Measurements from ENCODE around the gene BPIFA3. TPM values are rescaled to one million over a fixed set of nuclear protein-coding genes. Genes with fewer than 3 reads are reported as not detected.

Gene BPIFA3
- not detected for total RNA-seq

- DNase-seq (no peak), ATAC-seq (no peak)
- peaks cover 0 to 5% (median 4%) of the 10 kb centered on the region in 3 donors for H3K27me3 ChIP-seq
- no peak within 1 kb of the TSS for H3K4me3 ChIP-seq
- H3K4me1 ChIP-seq: no peaks in the 10 kb centered on the region
- intact Hi-C loops (cut with DNase I; ENCODE audit: low total_unique reads): no loop called here
- H3K36me3 ChIP-seq: no peaks in the 10 kb centered on the region
- H3K9me3 ChIP-seq: no peaks in the 10 kb centered on the region
- no peak for TF ChIP-seq CTCF (IDR thresholded peaks at IDR 0.05 in 4 of 5, conservative IDR thresholded peaks at IDR 0.05 in 1 of 5)
- no peak for TF ChIP-seq POLR2A (IDR thresholded peaks at IDR 0.05)
- H3K27ac ChIP-seq: no peak within 1 kb of the TSS
- in situ Hi-C loops (cut with MboI; ENCODE audit: low sequenced_read_pairs in 4 of 4): loop anchor here in 1 of 4 donors (25.0 kb wide), 1 partner anchor 95 kb away; no protein-coding TSS in a partner anchor
These were observed at the start of gene BPIFA3 for GRCh38 chr20:33217052-33217451. Gene BPIFA3, plus strand, starts transcription at chr20:33217352. Its CDS starts 185 bp downstream, at chr20:33217537.

- intact Hi-C loops (cut with DNase I; ENCODE audit: low total_unique reads) (no loop called here), in situ Hi-C loops (cut with MboI; ENCODE audit: low sequenced_read_pairs in 4 of 4) (loop anchor here in 1 of 4 donors (10.0 kb wide), 1 partner anchor 57 kb away; no protein-coding TSS in a partner anchor)
- H3K27ac ChIP-seq: no peak within 1 kb of the TSS
- peaks cover 0 to 8% (median 0%) of the 10 kb centered on the region in 3 donors for H3K9me3 ChIP-seq
- peaks cover 0 to 2% (median 0%) of the 10 kb centered on the region in 3 donors for H3K27me3 ChIP-seq
- H3K4me3 ChIP-seq: no peak within 1 kb of the TSS
- DNase-seq: no peak
- TF ChIP-seq POLR2A (IDR thresholded peaks at IDR 0.05) (no peak), CTCF (IDR thresholded peaks at IDR 0.05 in 4 of 5, conservative IDR thresholded peaks at IDR 0.05 in 1 of 5) (no peak)
- no peaks in the 10 kb centered on the region for H3K36me3 ChIP-seq
- no peaks in the 10 kb centered on the region for H3K4me1 ChIP-seq
- no peak for ATAC-seq
These were observed 49.3 kb upstream of the BPIFA3 start, which contains the start of gene BPIFA2 for GRCh38 chr20:33167859-33168258. Gene BPIFA2, plus strand, starts transcription at chr20:33168159. Its CDS starts 987 bp downstream, at chr20:33169146.

GRCh38 chr20:33169176-33169794 is 47.9 kb upstream of the BPIFA3 start:
- in situ Hi-C loops (cut with MboI; ENCODE audit: low sequenced_read_pairs in 4 of 4): loop anchor here in 1 of 4 donors (10.0 kb wide), 1 partner anchor 56 kb away; no protein-coding TSS in a partner anchor
- intact Hi-C loops (cut with DNase I; ENCODE audit: low total_unique reads): no loop called here
- ATAC-seq: no peak
- H3K4me3 ChIP-seq: no peak overlapping the region
- peak in 1 of 5 experiments; percentile 13 for TF ChIP-seq CTCF (IDR thresholded peaks at IDR 0.05 in 4 of 5, conservative IDR thresholded peaks at IDR 0.05 in 1 of 5)
- TF ChIP-seq POLR2A (IDR thresholded peaks at IDR 0.05): no peak
- no peaks in the 10 kb centered on the region for H3K36me3 ChIP-seq
- no peak for DNase-seq
- no peak overlapping the region for H3K27ac ChIP-seq
- peaks cover 0 to 8% (median 0%) of the 10 kb centered on the region in 3 donors for H3K9me3 ChIP-seq
- H3K4me1 ChIP-seq: no peaks in the 10 kb centered on the region
- H3K27me3 ChIP-seq: peaks cover 0 to 2% (median 0%) of the 10 kb centered on the region in 3 donors

- no peak overlapping the region for H3K4me3 ChIP-seq
- H3K27me3 ChIP-seq: peaks cover 0 to 2% (median 0%) of the 10 kb centered on the region in 3 donors
- H3K9me3 ChIP-seq: peaks cover 0 to 8% (median 0%) of the 10 kb centered on the region in 3 donors
- no peaks in the 10 kb centered on the region for H3K4me1 ChIP-seq
- no peaks in the 10 kb centered on the region for H3K36me3 ChIP-seq
- DNase-seq: no peak
- intact Hi-C loops (cut with DNase I; ENCODE audit: low total_unique reads) (no loop called here), in situ Hi-C loops (cut with MboI; ENCODE audit: low sequenced_read_pairs in 4 of 4) (no loop called here)
- no peak for ATAC-seq
- no peak for TF ChIP-seq POLR2A (IDR thresholded peaks at IDR 0.05)
- TF ChIP-seq CTCF (IDR thresholded peaks at IDR 0.05 in 4 of 5, conservative IDR thresholded peaks at IDR 0.05 in 1 of 5): no peak
- H3K27ac ChIP-seq: no peak overlapping the region
These were observed 44.4 kb upstream of the BPIFA3 start for GRCh38 chr20:33172781-33173180.
